ENCODE results near the gene CABP2.
"Not testable (repeated sequence)": the region's sequence is repeated elsewhere in the genome, so short reads cannot be mapped to it uniquely, and the experiment has no call there.

The CABP2 gene

DNA sequence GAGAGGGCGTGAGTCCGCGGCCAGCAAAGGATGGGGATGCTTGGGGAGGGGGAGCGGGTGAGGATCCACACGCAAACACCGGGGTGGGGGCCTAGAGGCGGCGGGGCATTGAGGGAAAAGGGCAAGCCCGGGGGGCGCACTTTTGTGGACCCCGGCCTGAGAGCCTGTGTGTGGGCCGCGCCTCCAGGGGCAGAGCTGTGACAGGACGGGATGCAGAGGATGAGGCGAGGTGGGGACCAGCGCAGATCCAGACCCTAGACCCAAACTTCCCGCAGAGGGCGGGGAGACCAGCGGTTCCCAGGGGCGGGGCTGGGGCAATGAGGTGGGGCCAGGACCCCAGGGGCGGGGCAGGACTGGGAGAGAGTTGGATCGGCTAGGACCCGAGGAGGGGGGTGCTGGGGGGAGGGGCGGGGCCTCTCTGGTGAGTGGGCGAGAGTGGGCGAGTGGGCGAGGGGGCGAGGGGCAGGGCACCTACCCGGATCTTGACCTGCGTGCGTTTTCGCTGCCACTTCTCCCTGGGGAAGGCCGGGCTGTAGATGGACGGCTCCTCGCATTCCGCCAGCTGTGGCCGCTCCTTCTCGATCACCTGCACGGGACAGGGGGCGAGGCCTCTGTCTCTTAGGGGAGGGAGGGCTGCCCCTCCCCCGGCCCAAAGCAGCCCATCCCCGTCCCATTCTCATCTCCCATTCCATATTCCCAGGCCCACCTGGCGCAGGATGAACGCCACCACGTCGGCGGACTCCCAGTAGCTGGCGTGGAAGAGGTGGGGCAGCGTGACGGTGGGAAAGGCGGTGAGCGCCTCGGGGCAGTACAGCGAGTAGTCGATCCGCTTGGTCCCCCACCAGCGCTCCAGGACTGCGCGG, 28.6 kb downstream of the CABP2 start:
- no peak for DNase-seq

DNA sequence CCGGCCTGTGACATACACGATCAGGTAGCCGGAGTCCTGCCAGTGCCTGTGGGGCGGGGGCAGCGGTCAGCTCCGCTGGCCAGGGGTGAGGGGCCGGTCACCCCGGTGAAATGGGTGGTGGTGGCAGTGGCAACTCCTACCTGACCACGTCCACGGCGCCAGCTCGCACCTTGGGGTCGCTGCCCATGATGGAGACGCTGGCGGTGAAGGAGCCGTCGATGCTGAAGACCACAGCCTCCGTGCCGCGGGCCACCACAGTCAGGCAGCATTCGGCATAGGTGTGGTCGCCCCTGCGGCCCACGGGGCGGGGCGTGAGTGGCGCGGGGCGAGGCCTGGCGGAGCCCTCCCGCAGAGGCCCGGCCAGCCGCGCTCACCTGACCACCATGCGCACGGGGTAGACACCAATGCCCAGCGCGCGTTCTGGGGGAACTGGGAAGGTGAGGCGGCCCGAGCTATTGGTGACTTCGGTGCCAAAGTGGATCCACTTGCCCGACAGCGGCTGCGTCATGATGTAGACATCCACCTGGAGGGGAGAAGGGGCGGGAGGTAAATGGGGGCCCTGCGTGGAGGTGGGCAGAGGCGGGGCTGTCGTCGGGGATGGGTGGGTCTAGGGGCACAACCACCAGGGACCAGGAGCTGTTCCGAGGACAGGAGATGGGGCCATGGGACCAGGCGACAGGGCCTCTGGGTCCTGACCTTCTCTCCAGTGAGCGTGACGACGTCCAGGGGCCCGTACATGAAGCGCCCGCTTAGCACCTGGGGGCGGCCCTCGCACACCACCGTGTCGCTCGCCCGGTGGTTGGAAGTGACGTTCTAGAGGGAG, 29.5 kb downstream of the CABP2 start:
- no peak for DNase-seq

DNA sequence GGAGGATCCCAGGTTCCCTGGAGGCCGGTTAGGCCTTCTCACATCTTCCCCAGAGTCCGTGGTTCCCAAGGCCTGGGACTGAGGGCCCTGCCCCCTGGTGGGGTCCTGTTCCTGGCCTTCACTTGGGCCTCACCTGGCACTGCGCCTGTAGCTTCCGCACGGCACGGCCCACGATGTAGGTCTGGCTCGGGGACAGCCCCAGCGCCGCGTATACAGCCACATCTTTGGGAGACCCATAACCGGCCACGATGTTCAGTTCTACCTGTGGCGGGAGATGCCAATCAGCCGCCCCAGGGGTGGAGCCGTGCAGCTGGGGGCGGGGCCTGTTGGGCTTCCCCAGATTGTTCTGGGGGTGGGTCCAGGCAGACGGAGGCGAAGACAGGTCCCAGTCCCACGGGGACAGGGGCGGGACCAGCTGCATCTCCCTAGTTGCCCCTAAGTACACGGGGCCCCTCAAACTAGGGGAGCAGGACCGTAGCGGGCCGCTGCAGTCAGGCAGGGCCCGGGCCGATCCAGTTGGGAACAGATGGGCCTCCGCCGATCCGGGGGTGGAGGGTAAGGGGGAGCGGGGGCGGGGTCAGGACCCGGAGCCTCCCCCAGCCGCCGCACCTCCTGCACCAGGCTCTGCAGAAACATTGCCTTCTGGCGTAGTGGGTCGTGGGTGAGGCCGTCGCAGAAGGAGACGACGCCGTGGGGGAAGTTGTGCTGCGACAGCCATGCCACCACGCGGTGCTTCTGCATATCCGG, 30.3 kb downstream of the CABP2 start:
- peak in 1 of 6 experiments; percentile 14 for DNase-seq

DNA sequence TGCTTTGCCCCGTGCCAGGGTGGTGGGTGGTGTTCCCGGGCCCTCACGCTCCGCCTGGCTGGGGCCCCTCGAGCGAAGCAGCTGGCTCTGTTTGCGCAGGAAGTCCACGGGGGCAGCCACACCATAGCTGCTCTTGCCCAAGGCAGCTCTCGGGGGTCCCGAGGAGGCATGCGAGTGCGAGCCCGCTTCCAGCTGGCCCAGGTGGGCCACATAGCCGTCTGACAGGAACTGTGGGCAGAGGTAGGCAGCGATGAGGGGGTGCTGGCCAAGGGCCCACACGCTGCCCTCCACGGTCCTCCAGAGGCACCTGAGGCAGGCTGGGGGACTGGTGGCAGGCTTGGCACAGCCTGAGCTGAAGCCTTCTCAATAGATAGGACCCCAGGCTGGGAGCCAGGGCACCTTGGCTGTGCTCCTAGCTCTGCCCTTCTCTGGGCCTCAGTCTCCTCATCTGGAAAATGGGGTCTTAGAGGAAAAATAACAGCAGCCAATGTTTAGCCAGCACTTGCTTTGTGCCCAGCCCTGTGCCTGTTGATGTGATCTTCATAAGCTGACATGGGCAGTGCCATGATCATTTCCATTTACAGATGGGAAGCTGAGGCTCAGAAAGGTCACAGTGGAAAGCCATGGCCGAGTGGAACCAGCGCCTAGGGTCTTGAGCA, 31.0 kb downstream of the CABP2 start:
- no peak for DNase-seq

DNA sequence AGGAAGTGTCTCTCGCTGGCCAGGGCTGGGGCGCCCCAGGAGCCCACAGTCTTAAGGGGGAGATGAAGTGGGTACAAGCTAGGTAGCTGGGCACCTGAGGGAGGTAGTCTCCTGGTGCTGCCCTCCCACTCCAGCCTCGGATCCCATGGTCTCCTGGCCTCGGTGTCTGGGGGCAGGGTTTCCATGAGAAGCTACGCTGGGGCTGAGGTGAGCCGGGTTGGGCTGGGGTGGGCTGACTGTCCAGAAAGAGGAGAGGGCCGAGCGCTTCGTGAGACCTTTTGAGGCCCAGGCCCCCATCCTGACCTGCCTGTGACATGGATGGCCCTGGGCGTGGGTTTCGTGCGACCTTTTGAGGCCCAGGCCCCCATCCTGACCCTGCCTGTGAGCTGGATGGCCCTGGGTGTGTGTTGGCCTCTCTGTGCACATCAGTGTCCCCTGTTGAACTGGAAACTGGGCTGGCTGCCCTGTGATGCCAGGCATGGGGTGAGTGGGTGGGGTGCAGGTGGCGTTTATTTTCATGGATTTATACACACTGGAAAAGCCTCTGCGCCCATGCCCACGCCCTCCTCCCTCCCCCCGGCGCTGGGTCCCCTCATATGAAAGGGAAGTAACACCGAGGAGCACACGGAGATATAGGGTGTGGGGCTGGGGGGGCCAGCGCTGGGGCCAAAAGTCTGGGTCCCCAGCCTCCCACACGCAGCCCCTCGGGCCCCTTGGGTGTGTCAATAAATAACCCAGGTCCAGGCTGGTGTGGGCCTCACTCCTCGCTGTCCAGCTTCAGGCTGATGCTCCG, 31.8 kb downstream of the CABP2 start:
- DNase-seq = no peak

DNA sequence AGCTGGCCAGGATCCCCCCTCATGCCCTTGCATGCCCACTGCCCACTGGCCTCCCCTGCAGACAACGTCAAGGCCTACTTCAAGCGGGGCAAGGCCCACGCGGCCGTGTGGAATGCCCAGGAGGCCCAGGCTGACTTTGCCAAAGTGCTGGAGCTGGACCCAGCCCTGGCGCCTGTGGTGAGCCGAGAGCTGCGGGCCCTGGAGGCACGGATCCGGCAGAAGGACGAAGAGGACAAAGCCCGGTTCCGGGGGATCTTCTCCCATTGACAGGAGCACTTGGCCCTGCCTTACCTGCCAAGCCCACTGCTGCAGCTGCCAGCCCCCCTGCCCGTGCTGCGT, 32.5 kb downstream of the CABP2 start:
- no peak for DNase-seq

DNA sequence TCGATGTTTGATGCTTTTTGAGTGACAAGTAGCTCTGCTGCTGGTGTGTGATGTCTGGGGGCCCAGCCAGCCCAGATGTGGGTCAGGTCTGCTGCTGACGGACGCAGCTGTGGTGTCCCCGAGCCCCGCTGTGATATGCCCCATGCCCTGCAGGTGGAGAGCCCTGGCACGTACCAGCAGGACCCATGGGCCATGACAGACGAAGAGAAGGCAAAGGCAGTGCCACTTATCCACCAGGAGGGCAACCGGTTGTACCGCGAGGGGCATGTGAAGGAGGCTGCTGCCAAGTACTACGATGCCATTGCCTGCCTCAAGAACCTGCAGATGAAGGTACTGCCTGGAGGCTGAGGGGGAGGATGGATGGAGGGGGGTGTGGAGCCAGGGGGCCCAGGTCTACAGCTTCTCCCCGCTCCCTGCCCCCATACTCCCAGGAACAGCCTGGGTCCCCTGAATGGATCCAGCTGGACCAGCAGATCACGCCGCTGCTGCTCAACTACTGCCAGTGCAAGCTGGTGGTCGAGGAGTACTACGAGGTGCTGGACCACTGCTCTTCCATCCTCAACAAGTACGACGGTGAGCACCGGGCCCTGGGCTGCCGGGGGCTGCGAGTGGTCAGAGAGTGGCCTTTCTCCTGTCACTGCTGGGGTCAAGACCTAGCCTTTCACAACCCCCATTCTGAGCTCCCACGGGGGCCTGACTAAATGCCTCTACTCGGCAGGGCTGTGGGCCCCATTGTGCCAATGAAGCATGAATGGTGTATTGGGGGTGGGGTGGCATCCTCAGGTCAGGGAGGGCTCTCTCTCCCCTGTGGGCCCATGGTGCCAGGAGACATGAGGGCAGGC, 33.1 kb downstream of the CABP2 start:
- no peak for DNase-seq

DNA sequence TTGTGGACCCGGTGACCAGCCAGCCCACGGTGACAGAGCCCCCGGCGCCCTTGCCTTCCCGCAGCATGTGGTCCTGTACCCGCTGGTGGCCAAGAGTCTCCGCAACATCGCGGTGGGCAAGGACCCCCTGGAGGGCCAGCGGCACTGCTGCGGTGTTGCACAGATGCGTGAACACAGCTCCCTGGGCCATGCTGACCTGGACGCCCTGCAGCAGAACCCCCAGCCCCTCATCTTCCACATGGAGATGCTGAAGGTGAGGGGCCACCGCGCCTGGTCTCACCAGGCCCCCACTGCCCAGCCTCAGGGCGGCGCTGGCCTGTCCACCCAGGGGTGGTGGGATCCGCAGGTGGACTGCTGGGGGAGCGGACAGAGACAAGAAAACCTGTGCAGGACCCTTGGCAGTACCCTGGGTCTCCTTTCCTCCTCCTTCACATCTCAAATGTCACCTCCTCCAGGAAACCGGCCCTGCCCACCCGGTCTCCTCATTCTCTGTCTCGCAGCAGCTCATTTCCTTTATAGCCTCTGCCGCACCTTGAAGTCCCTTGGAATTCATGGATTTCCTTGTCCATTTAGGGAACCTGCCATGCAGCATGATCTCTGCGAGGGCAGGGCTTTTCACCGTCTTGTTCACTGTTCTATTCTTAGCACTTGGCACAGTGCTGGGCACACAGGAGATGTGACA, 33.9 kb downstream of the CABP2 start:
- DNase-seq = no peak

DNA sequence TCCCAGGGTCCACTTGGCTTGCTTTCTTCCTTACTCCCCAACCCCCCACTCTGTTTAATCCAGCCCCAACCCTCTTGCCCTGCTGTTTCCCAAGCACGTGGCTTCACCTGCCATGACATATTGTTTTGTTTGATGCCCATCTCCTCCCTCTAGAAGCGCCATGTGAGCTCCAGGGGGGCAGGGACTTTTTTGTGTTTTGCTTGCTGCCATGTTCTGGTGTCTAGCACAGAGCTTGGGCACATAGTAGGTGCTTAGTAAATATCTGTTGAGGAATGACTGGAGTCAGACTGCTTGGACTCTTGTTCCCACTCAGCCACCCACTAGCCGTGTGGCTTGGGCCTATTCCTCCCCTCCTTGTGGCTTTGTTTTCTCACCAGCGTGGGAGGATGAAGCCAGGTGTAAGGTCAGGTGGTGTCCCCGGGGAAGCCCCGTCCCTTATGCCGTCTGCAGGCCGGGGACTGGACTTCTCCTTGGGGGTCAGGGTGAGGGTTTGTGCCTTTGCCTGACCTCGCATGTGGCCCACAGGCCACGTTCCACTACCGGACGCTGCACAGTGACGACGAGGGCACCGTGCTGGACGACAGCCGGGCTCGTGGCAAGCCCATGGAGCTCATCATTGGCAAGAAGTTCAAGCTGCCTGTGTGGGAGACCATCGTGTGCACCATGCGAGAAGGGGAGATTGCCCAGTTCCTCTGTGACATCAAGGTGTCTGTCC, 36.6 kb downstream of the CABP2 start:
- DNase-seq = no peak

DNA sequence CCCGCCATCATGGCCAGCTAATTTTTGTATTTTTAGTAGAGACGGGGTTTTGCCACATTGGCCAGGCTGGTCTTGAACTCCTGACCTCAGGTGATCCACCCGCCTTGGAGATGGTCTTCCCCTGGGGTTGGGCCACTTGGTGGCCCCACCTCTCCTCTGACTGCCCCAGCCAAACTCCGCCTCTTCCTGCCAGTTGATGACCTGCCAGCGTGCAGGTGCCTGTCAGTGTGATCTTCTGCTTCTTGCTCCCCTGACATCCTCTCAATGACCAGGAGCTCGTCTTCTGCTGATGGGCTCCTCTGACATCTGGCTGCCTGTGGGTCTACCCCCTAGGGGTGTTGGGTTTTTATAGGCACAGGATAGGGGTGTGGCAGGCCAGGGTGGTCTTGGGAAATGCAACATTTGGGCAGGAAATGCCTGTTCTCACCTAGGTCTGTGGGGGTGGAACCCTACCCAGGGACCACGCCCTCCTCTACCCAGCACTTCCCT, 37.3 kb downstream of the CABP2 start:
- DNase-seq = peak in 3 of 6 experiments; percentile 18 to 31 (median 19)

DNA sequence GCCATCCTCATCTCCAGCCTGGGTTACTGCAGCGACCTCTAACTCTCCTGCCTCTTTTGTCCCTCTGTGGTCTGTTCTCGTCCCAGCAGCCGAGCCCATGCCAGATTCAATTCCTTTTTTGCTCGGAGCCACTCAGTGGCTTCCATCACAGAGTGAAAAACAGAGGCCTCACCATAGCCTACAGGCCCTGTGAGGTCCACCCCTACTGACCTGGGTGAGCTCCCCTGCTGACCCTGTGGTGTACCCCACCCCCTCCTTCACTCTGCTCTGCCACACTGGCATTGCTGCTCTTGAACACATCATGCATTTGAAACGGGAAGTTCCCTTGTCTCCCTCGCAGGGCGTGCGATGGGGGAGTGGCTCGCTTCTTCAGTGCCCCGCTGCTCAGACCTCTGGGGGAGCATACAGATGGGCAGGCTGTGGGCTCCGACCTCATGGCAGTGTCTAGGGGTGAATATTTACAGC, 38.4 kb downstream of the CABP2 start:
- peak; percentile 28 to 66 (median 47) for DNase-seq

DNA sequence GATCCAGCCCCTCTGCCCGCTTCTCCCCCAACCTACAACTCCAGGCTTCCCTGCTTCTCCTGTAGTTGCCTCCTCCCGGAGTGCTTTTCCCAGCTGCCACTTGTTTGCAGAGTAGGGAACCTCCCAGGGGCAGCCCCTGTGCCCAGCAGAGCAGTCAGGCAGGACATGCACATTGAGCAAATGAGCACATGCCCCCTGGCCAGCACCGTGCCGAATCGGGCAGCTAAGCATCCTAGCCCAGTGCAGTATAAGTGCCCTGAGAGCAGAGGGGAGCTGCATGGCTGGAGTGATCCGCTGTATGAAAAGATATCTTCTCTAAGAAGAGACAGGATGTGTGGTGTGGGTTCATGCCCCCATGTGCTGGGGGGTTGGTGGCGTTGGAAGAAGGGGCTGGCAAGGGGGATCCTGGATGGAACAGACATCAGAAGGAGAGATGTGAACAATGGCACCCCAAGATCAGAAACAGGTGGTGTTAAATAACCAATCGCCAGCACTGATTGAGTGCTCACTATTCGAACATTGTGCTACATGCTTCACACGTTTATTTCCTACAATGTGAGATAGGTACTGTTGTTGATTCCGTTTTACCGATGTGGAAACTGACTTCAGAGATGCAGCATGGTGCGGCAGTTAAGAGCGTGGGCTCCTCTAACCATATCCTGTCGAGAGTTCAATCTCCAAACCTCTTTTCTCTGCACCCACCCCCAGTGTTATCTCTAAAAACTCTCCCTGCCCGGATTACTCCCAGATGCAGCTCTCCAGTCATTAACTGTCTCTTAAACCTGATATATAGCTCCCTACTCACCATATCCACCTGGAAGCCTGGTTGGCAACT, 39.2 kb downstream of the CABP2 start:
- DNase-seq = peak; percentile 37 to 88 (median 69)

DNA sequence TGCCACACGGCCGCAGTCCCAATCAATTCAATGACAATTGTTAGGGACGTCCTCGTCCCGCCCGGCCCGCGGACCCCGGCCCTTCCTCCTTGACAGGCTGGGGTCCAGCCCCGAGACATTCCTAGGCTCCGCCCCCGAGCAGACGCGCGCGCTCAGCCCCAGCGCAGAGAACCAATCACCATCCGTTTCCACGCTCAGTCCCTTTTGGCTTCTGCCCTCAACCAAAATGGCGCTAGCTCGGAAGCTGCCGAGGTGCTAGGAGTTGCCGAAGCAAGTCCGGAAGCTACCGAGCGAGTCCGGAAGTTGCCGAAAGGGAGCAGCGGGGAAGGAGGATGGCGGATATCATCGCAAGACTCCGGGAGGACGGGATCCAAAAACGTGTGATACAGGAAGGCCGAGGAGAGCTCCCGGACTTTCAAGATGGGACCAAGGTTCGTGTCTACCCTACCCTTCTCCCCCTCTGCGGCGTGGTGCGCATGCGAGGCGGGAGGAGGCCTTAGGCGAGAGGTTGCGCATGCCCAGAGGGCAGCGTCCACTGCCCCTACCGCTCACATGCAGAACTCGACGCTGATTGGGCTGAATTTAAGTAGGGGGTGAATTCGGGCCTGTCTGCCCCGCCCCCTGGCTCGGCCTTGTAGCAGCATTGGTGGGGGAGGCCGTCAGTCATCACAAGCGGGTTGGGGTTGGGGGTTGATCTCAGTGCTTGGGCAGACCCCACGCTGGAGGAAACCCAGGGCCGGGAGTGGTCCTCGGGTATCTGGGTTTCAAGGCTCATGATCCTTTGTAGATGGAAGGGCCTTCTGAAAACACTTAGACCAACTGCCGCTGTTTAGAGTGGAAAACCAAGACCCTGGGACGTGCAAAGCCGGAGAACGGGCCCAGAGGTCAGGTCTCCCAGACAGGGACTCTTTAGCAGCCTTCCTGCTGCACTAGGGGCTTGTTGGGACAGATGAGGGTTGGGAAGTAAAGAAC, 40.1 kb downstream of the CABP2 start, which contains the start of gene AIP:
TSS of gene AIP (plus strand) at position 200 of the 972 bp plus-strand sequence. CDS start at position 333, 133 bp downstream.
- peak; percentile 93 to 99 (median 98) for DNase-seq

DNA sequence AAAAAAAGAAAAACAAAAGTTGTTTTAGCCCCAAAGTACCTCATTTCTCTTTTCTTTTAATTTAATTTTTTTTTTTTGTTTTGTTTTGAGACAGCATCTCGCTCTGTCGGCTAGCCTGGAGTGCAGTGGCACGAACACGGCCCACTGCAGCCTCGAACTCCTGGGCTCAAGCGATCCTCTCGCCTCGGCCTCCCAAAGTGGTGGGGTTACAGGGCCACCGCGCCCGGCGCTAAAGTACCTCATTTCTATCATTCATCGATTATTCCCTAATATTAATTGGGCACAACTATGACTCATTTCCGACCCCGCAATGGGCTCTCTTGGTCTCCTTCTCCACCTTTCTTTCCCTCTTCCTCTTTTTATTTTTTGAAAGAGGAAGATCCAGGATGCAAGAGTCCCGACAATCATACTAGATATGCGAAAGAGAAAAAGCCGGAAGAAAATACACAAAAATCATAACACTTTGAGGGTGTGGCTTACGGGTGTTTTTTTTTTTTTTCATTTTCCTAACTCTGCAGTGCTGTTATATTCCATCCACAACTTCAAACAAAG, 40.9 kb downstream of the CABP2 start:
- no peak for DNase-seq

DNA sequence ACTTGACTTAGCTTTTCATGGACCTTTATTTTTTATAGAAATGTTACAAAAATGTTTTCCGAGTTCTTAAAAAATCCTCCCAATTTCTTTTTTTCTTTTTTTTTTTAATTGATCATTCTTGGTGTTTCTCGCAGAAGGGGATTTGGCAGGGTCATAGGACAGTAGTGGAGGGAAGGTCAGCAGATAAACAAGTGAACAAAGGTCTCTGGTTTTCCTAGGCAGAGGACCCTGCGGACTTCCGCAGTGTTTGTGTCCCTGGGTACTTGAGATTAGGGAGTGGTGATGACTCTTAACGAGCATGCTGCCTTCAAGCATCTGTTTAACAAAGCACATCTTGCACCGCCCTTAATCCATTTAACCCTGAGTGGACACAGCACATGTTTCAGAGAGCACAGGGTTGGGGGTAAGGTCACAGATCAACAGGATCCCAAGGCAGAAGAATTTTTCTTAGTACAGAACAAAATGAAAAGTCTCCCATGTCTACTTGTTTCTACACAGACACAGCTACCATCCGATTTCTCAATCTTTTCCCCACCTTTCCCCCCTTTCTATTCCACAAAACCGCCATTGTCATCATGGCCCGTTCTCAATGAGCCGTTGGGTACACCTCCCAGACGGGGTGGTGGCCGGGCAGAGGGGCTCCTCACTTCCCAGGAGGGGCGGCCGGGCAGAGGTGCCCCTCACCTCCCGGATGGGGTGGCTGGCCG, 45.7 kb downstream of the CABP2 start:
- not testable (repeated sequence) for DNase-seq

DNA sequence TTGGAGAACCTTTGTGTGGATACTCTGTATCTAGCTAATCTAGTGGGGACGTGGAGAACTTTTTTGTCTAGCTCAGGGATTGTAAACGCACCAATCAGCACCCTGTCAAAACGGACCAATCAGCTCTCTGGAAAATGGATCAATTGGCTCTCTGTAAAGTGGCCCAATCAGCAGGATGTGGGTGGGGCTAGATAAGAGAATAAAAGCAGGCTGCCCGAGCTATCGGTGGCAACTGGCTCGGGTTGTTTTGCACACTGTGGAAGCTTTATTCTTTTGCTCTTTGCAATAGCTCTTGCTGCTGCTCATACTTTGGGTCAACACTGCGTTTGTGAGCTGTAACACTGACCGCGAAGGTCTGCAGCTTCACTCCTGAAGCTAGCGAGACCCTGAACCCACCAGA, 46.6 kb downstream of the CABP2 start:
- DNase-seq = not testable (repeated sequence)

All from stimulated activated naive CD4-positive, alpha-beta T cell (primary cell).